Measurements from ENCODE around the gene WAPL.

WAPL gene

GRCh38 chr10:86472061-86472460 lies 49.5 kb downstream of the WAPL start:
- H3K4me3 ChIP-seq (ENCODE audit: low read depth, low read length), result no peak overlapping the region
- no peak for DNase-seq (ENCODE audit: low read depth, low spot score)
- in situ Hi-C loops (cut with HindIII; ENCODE audit: low sequenced_read_pairs), result no loop called here
- TF ChIP-seq, protein P1, sequence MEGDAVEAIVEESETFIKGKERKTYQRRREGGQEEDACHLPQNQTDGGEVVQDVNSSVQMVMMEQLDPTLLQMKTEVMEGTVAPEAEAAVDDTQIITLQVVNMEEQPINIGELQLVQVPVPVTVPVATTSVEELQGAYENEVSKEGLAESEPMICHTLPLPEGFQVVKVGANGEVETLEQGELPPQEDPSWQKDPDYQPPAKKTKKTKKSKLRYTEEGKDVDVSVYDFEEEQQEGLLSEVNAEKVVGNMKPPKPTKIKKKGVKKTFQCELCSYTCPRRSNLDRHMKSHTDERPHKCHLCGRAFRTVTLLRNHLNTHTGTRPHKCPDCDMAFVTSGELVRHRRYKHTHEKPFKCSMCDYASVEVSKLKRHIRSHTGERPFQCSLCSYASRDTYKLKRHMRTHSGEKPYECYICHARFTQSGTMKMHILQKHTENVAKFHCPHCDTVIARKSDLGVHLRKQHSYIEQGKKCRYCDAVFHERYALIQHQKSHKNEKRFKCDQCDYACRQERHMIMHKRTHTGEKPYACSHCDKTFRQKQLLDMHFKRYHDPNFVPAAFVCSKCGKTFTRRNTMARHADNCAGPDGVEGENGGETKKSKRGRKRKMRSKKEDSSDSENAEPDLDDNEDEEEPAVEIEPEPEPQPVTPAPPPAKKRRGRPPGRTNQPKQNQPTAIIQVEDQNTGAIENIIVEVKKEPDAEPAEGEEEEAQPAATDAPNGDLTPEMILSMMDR (IDR thresholded peaks at IDR 0.05; ENCODE audit: low read depth, low read length), result no peak

DNA sequence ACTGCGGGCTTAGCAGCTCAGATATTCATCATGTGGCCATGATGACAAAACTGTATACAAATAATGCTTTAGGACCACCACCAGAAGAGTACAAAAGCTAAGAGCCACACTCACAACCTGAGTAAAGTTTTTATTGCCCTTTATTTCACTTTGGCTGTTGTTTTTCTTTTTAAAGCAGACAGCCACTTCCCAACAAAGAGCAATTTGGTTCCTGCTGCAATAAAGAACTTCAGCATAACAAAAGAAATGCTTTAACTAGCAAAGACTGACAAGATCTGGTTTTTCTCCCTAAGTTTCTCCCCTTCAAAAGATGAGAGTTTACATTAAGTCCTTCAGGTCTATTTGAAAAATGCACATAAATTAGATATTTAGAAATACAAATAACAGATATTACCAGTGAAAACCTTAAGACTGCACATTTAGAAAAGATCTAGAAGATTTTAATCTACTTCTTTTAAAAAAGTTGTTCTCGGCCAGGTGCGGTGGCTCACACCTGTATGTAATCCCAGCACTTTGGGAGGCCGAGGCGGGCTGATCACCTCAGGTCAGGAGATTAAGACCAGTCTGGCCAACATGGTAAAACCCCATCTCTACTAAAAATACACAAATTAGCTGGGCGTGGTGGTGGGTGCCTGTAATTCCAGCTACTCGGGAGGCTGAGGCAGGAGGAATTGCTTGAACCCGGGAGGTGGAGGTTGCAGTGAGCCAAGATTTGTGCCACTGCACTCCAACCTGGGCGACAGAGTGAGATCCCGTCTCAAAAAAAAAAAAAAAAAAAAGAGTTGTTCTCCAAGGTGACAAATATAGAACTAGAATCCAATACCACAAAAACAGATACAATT lies 59.4 kb downstream of the WAPL start:
- no peak for DNase-seq (ENCODE audit: low read depth, low spot score)
- H3K4me3 ChIP-seq (ENCODE audit: low read depth, low read length), result no peak overlapping the region
- TF ChIP-seq, protein P1 (IDR thresholded peaks at IDR 0.05; ENCODE audit: low read depth, low read length), result no peak
- in situ Hi-C loops (cut with HindIII; ENCODE audit: low sequenced_read_pairs), result no loop called here

DNA sequence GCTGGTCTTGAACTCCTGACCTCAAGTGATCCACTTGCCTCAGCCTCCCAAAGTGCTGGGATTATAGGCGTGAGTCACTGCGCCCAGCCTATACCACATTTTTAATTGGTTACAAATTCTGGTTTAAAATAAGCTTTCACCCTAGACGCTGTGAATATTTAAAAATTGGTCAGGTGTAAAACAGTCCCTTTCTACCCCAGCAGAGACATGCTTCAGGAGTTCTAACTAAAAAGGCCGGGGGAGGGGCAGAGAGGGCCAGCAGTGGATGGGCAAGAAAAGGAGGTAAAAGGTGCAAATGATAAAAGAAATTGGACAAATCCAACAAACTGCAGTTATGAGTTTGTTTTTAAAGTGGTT lies 70.0 kb downstream of the WAPL start:
- TF ChIP-seq, protein P1 (IDR thresholded peaks at IDR 0.05; ENCODE audit: low read depth, low read length), result no peak
- no peak overlapping the region for H3K4me3 ChIP-seq (ENCODE audit: low read depth, low read length)
- in situ Hi-C loops (cut with HindIII; ENCODE audit: low sequenced_read_pairs), result no loop called here
- no peak for DNase-seq (ENCODE audit: low read depth, low spot score)

- no peak for DNase-seq (ENCODE audit: low read depth, low spot score)
- no peak overlapping the region for H3K4me3 ChIP-seq (ENCODE audit: low read depth, low read length)
- TF ChIP-seq, protein P1 (IDR thresholded peaks at IDR 0.05; ENCODE audit: low read depth, low read length), result no peak
- in situ Hi-C loops (cut with HindIII; ENCODE audit: low sequenced_read_pairs), result no loop called here
Measured at GRCh38 chr10:86450806-86451603, 70.6 kb downstream of the WAPL start.

DNA sequence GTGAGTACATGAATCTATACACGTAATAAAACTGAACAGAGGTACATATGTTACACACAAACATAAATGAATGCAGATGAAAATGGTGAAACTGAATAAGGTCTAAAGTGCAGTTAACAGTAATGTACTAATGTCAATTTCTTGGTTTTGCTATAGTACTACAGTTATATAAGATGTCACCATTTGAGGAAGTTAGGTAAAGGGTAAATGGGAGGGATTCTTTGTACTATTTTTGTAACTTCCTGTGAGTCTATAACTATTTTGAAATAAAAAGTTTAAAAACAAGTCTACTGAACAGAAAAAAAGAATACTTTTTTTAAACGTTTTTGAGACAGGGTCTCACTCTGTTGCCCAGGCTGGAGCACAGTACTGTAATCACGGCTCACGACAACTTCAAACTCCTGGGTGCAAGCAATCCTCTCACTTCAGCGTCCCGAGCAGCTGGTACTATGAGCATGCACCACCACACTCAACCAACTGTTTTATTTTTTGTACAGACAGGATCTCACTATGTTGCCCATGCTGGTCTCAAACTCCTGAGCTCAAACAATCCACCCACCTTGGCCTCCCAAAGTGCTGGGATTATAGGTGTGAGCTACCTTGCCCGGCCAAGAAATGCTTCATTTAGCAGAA lies 71.5 kb downstream of the WAPL start:
- no peak for DNase-seq (ENCODE audit: low read depth, low spot score)
- in situ Hi-C loops (cut with HindIII; ENCODE audit: low sequenced_read_pairs), result no loop called here
- H3K4me3 ChIP-seq (ENCODE audit: low read depth, low read length), result no peak overlapping the region
- TF ChIP-seq, protein P1 (IDR thresholded peaks at IDR 0.05; ENCODE audit: low read depth, low read length), result no peak

GRCh38 chr10:86447432-86447831 lies 74.2 kb downstream of the WAPL start:
- DNase-seq (ENCODE audit: low read depth, low spot score), result no peak
- in situ Hi-C loops (cut with HindIII; ENCODE audit: low sequenced_read_pairs), result no loop called here
- TF ChIP-seq, protein P1 (IDR thresholded peaks at IDR 0.05; ENCODE audit: low read depth, low read length), result no peak
- H3K4me3 ChIP-seq (ENCODE audit: low read depth, low read length), result no peak overlapping the region

All from astrocyte of the spinal cord (primary cell).